ENCODE data around the gene TENM3. TPM values are rescaled to one million over a fixed set of nuclear protein-coding genes. Genes with fewer than 3 reads are reported as not detected.

TENM3 gene
- total RNA-seq, 1 donor from 2014 or later: 2.8 TPM

- DNase-seq (ENCODE audit: low spot score in 2 of 2): no peak
- H3K4me1 ChIP-seq: no peaks in the 10 kb centered on the region
- no peak overlapping the region for H3K4me3 ChIP-seq
- no peaks in the 10 kb centered on the region for H3K36me3 ChIP-seq
- no peak overlapping the region for H3K27ac ChIP-seq
- intact Hi-C loops (cut with DNase I): no loop called here
- no peaks in the 10 kb centered on the region for H3K9me3 ChIP-seq
- TF ChIP-seq CTCF (IDR thresholded peaks at IDR 0.05): no peak
- H3K27me3 ChIP-seq: no peaks in the 10 kb centered on the region
These were observed 51.2 kb downstream of the TENM3 start for GRCh38 chr4:182294451-182294850.

- DNase-seq (ENCODE audit: low spot score in 2 of 2): no peak
- intact Hi-C loops (cut with DNase I): no loop called here
These were observed 54.5 kb downstream of the TENM3 start for GRCh38 chr4:182297659-182298058.

GRCh38 chr4:182301736-182302135 is 58.5 kb downstream of the TENM3 start:
- no peaks in the 10 kb centered on the region for H3K27me3 ChIP-seq
- H3K36me3 ChIP-seq: no peaks in the 10 kb centered on the region
- intact Hi-C loops (cut with DNase I): no loop called here
- no peak for TF ChIP-seq CTCF (IDR thresholded peaks at IDR 0.05)
- no peaks in the 10 kb centered on the region for H3K9me3 ChIP-seq
- DNase-seq (ENCODE audit: low spot score in 2 of 2): no peak
- H3K4me3 ChIP-seq: no peak overlapping the region
- no peak overlapping the region for H3K27ac ChIP-seq
- H3K4me1 ChIP-seq: no peaks in the 10 kb centered on the region

More at GRCh38 chr4:182297659-182298058, 54.5 kb downstream of the TENM3 start:
- H3K4me3 ChIP-seq: no peak overlapping the region
- H3K9me3 ChIP-seq: no peaks in the 10 kb centered on the region
- no peaks in the 10 kb centered on the region for H3K27me3 ChIP-seq
- H3K36me3 ChIP-seq: no peaks in the 10 kb centered on the region
- no peak overlapping the region for H3K27ac ChIP-seq
- no peaks in the 10 kb centered on the region for H3K4me1 ChIP-seq
- TF ChIP-seq CTCF (IDR thresholded peaks at IDR 0.05): no peak

DNA sequence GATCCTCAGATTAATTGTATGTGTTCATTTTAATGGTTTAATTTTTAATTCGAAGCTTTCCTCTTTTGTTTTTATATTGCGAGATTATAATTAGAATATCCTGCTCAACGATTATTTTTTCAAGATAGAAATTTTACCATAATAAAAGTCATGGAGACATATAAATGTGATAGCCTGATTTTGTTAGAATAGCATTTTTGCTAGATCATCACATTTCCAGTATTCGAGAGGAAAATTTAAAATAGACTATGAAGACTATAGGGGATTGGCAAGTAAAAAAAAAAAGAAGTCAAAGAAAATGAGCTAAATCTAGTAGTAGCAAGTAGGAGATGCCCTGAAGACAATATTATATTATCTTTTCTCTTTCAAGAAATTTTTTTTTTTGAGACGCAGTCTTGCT is 60.6 kb downstream of the TENM3 start:
- Histone ChIP-seq H3K9me3 (no peaks in the 10 kb centered on the region), H3K27ac (no peak overlapping the region), H3K27me3 (no peaks in the 10 kb centered on the region), H3K4me1 (no peaks in the 10 kb centered on the region), H3K36me3 (no peaks in the 10 kb centered on the region), H3K4me3 (no peak overlapping the region)
- no peak for TF ChIP-seq CTCF (IDR thresholded peaks at IDR 0.05)
- DNase-seq (ENCODE audit: low spot score in 2 of 2): no peak
- intact Hi-C loops (cut with DNase I): no loop called here

DNA sequence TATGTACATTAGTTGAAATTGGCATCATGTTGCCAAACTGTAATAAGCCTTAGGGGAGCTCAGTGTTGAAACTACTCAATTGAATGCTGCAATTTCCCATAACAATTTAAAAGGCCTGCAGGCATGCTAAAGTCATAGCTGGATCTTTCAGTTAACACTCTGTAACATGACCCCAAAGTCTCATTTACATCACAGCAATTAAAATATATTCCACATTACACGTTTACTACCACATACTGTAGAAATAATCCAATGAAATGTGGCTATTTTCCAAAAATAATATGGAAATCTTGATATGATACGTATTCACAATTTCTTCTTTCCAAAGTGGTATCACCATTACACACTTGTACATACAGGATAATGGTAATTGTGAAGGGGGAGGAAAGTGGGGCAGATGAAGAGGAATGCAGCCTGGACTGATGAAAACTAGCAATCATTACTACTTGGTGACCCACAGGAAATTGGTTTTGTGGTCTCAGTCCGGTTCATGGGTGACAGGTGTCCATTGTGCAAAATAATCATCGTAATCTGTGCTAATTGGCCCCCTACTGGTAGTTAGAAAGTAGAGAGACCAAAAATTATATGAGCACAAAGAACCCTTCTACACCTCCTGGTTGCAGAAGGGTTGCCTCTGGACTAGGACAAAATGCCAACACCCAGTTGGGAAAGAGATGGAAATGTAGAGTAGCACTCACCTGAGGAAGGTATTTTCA is 63.7 kb downstream of the TENM3 start:
- Histone ChIP-seq H3K4me3 (no peak overlapping the region), H3K27me3 (no peaks in the 10 kb centered on the region), H3K27ac (no peak overlapping the region), H3K4me1 (no peaks in the 10 kb centered on the region), H3K36me3 (no peaks in the 10 kb centered on the region), H3K9me3 (no peaks in the 10 kb centered on the region)
- no peak for DNase-seq (ENCODE audit: low spot score in 2 of 2)
- intact Hi-C loops (cut with DNase I): no loop called here
- TF ChIP-seq CTCF (IDR thresholded peaks at IDR 0.05): no peak

DNA sequence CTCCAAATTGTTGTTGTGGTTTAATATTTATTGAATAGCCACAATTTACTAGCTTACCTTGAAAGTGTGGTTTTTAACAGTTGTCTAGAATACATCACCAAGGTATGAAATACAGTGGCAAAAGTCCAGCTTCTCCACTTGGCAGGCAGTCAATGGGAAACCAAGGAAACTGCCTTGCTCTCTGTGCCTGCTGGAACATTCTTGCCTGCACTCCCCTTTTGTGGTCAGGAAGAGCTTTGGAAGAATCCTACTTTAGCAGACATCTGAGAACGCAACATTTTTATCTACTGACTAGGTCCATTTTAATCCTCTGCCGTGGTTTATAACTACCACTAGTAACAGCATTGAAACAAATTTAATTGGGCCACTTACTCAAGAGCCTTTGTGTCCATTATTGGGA is 64.5 kb downstream of the TENM3 start:
- Histone ChIP-seq H3K36me3 (no peaks in the 10 kb centered on the region), H3K4me3 (no peak overlapping the region), H3K27ac (no peak overlapping the region), H3K4me1 (no peaks in the 10 kb centered on the region), H3K27me3 (no peaks in the 10 kb centered on the region), H3K9me3 (no peaks in the 10 kb centered on the region)
- no peak for DNase-seq (ENCODE audit: low spot score in 2 of 2)
- no peak for TF ChIP-seq CTCF (IDR thresholded peaks at IDR 0.05)
- intact Hi-C loops (cut with DNase I): no loop called here

Data from ascending aorta (tissue), 2 donors.